Astrocyte of the cerebellum (primary cell): ENCODE data around the gene ARL10.

Source experiments
- DNase-seq: peaks from one replicate; pipeline ENCODE4 v3.0.0-alpha.2; 2011; ENCODE audit warnings: low read depth
- H3K4me3 ChIP-seq: 2 replicates; pipeline ENCODE4 v1.5.1; 2011; ENCODE audit warnings: mild to moderate bottlenecking, low read depth, low read length, moderate library complexity
- in situ Hi-C: cut with HindIII; loops from 2 replicates; pipeline ENCODE4 v1.10.0; 2017; ENCODE audit warnings: low sequenced_read_pairs
- TF ChIP-seq, protein P1 (sequence below): IDR thresholded peaks from 2 replicates; pipeline ENCODE4 v1.5.1; 2012; ENCODE audit warnings: low read length, low read depth, moderate library complexity, mild to moderate bottlenecking; ENCODE audit errors: missing control alignments

The ARL10 gene

GRCh38 chr5:176361437-176362232, 3.7 kb upstream of the ARL10 start, which contains the start of gene KIAA1191:
TSS of gene KIAA1191 (minus strand) at chr5:176361764. CDS start at chr5:176359508, 2,256 bp downstream.
- DNase-seq: peak; percentile 70
- H3K4me3 ChIP-seq: peak within 1 kb of the TSS; percentile 97
- TF ChIP-seq, protein P1, sequence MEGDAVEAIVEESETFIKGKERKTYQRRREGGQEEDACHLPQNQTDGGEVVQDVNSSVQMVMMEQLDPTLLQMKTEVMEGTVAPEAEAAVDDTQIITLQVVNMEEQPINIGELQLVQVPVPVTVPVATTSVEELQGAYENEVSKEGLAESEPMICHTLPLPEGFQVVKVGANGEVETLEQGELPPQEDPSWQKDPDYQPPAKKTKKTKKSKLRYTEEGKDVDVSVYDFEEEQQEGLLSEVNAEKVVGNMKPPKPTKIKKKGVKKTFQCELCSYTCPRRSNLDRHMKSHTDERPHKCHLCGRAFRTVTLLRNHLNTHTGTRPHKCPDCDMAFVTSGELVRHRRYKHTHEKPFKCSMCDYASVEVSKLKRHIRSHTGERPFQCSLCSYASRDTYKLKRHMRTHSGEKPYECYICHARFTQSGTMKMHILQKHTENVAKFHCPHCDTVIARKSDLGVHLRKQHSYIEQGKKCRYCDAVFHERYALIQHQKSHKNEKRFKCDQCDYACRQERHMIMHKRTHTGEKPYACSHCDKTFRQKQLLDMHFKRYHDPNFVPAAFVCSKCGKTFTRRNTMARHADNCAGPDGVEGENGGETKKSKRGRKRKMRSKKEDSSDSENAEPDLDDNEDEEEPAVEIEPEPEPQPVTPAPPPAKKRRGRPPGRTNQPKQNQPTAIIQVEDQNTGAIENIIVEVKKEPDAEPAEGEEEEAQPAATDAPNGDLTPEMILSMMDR: peak; percentile 14
- in situ Hi-C loops: no loop called here

GRCh38 chr5:176362233-176362490, 3.1 kb upstream of the ARL10 start:
- DNase-seq: no peak
- H3K4me3 ChIP-seq: peak overlapping the region; percentile 97
- in situ Hi-C loops: no loop called here
- TF ChIP-seq, protein P1: no peak

DNA sequence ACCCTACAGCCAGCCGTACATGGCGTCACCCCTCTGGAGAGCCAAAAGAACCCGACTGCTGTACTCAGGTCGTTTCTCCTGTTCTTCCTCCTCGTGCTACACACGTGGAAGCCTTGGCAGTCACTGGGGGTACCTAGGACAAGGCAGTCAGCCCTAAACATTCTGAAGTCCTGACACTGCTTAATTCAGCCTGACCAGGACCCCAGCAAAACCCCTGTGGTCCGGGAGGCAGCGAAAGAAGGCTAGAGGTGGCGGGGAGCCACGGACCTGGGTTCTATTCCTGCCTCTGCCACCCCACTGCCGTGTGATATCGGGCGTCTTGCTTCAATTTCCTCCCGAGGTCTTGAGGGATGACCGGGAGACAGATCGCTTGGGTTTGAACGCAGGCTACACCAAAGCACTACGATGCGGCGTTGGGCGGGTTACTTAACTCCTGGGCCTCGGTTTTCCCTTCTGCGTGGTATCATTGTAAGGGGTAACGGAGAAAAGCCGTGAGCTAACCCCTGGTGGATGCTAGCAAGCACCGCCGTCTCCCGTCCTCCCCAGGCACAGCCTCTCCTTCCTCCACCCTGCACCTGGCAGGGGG, 429 bp upstream of the ARL10 start:
- TF ChIP-seq, protein P1: no peak
- no peak for DNase-seq
- peak overlapping the region; percentile 76 for H3K4me3 ChIP-seq
- in situ Hi-C loops: no loop called here

DNA sequence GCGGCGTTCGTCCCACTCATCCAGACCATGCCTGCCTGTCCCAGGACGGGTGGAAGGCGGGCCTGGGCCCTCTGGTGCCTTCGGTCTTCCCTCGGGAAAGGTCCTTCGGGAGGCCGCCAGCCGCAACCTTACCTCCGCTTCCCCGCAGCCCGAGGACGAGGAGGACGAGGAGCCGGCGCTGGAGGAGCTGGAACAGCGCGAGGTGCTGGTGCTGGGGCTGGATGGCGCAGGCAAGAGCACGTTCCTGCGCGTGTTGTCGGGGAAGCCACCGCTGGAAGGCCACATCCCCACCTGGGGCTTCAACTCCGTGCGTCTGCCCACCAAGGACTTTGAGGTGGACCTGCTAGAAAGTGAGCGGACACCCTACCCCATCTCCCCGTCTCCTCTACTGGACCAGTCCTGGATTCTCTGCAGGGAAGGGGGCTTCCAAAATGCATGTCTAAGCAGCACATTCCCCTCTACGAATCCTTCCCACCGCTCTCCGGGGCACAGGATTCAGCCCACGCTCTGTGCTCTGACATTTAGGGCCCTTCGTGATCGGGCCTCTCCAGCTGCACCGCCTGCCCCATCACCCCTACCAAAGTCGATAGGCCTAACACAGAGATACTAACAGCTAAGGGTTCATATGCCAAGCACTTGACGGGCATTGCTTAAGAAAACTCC, 1.1 kb downstream of the ARL10 start:
- in situ Hi-C loops: no loop called here
- peak overlapping the region; percentile 76 for H3K4me3 ChIP-seq
- DNase-seq: no peak

GRCh38 chr5:176368726-176369125, 3.4 kb downstream of the ARL10 start:
- in situ Hi-C loops: no loop called here

More for the DNA sequence above, 1.1 kb downstream of the ARL10 start:
- TF ChIP-seq, protein P1: no peak

More at GRCh38 chr5:176368726-176369125, 3.4 kb downstream of the ARL10 start:
- H3K4me3 ChIP-seq: no peak overlapping the region
- DNase-seq: no peak
- TF ChIP-seq, protein P1: no peak
